ENCODE measurements around the gene LIPC. TPM values are rescaled to one million over a fixed set of nuclear protein-coding genes. Genes with fewer than 3 reads are reported as not detected.

LIPC gene
- total and polyA plus RNA-seq, 2 of the 4 experiments (the other 2 are of a cell fraction): 0.07 TPM; not detected in 1

DNA sequence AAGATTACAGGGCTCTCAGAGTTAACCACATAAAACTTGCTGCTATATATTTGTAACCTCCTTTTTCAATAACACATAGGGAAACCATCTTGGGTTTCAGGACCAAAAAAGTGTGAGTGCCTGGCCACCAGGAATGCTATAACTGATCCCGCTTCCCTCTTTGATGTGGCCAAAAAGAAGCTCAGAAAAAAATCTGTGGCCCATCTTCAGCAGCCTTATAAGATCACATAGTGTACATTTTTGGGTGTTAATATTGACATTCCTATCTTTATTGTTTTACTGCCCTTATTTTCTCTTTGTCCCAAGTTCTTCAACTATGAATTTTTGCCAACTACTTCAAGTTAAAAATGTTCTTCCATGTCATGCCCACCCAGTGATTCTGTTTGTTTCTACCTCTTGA is 102.8 kb downstream of the LIPC start:
- CTCF ChIA-PET: interaction anchor here (0.9 to 1.0 kb wide), 2 partner anchors 11 to 37 kb away, joined by 3 read pairs; no protein-coding TSS in a partner anchor

More for the DNA sequence above, 102.8 kb downstream of the LIPC start:
- Histone ChIP-seq H4K20me1 (ENCODE audit: insufficient read depth, low read length) (no peaks in the 10 kb centered on the region), H3K4me1 (ENCODE audit: control insufficient read depth, insufficient read depth, low read length) (no peaks in the 10 kb centered on the region), H3K27ac (ENCODE audit: insufficient read depth, low read length) (no peak overlapping the region), H3K23ac (ENCODE audit: low read depth, low read length) (no peak overlapping the region), H3K14ac (replicated peaks; ENCODE audit: low read depth, low read length) (no peak overlapping the region), H3K4me3 (ENCODE audit: insufficient read depth, low read depth, low read length) (no peak overlapping the region), H3K79me1 (ENCODE audit: low read depth in 1 of 2, low read length in 2 of 2) (no peaks in the 10 kb centered on the region), H3K18ac (ENCODE audit: low read depth, low read length) (no peak overlapping the region), H3K9me1 (ENCODE audit: insufficient read depth, low read length) (no peaks in the 10 kb centered on the region), H4K8ac (ENCODE audit: low read depth in 2 of 2, low read length in 2 of 2) (no peak overlapping the region), H2AFZ (replicated peaks; ENCODE audit: low read length, poor library complexity) (no peak overlapping the region), H3K4me2 (ENCODE audit: low read depth, low read length) (no peak overlapping the region), H2BK20ac (ENCODE audit: low read depth, low read length) (no peak overlapping the region), H3K27me3 (ENCODE audit: control insufficient read depth, insufficient read depth, low read length) (peaks cover 11% of the 10 kb centered on the region), H3K56ac (ENCODE audit: extremely low read depth, insufficient read depth, low read length) (no peak overlapping the region), H3K36me3 (ENCODE audit: control insufficient read depth, insufficient read depth, low read length) (no peaks in the 10 kb centered on the region), H2BK120ac (ENCODE audit: low read depth, low read length) (no peak overlapping the region), H2AK9ac (replicated peaks; ENCODE audit: low read depth, low read length, poor library complexity) (no peak overlapping the region), H4K5ac (ENCODE audit: low read depth, low read length) (no peak overlapping the region), H3K4ac (ENCODE audit: low read depth, low read length) (no peak overlapping the region), H2BK5ac (ENCODE audit: low read depth, low read length, poor library complexity, severe bottlenecking) (no peak overlapping the region), H2BK15ac (ENCODE audit: low read depth, low read length) (no peak overlapping the region), H4K91ac (ENCODE audit: insufficient read depth, low read depth, low read length) (no peak overlapping the region), H3K9ac (ENCODE audit: low read depth, low read length) (no peak overlapping the region), H2AK5ac (ENCODE audit: low read depth, low read length) (no peak overlapping the region), H3K9me3 (ENCODE audit: control insufficient read depth, insufficient read depth, low read length) (no peaks in the 10 kb centered on the region)
- no peak for TF ChIP-seq CHD1 (IDR thresholded peaks at IDR 0.05; ENCODE audit: low read depth, low read length)
- TF ChIP-seq RAD21 (IDR thresholded peaks at IDR 0.05; ENCODE audit: low read length): no peak
- TF ChIP-seq SMC3 (IDR thresholded peaks at IDR 0.05; ENCODE audit: low read depth, low read length): no peak
- TF ChIP-seq NFE2L2 (IDR thresholded peaks at IDR 0.05; ENCODE audit: low read depth, low read length): no peak
- TF ChIP-seq BHLHE40 (IDR thresholded peaks at IDR 0.05; ENCODE audit: low read depth, low read length): no peak
- in situ Hi-C loops (cut with MboI; ENCODE audit: low sequenced_read_pairs): no loop called here
- dilution Hi-C loops (cut with HindIII; ENCODE audit: low sequenced_read_pairs, unreplicated experiment): no loop called here
- ATAC-seq (ENCODE audit: low read depth): no peak
- POLR2A ChIA-PET (ENCODE audit: unreplicated experiment): no interaction called here
- BruUV-seq (replicated peaks): no TSS peak
- no peak for DNase-seq
- WGBS, 2 experiments (ENCODE audit: extremely low coverage in 2 of 2, insufficient read length in 1 of 2): no CpG with 5 or more reads among the region's 1 CpG
- intact Hi-C loops (cut with micrococcal nuclease): no loop called here

Measured in IMR-90 (cell line).